ENCODE data around the gene PTPN4.

PTPN4 gene

GRCh38 chr2:119788752-119789151 is 29.0 kb downstream of the PTPN4 start:
- DNase-seq (ENCODE audit: low read depth): no peak
- H3K4me3 ChIP-seq (ENCODE audit: low read depth, low read length): no peak overlapping the region
- no peak for TF ChIP-seq CTCF (conservative IDR thresholded peaks at IDR 0.05; ENCODE audit: low read depth, low read length)

GRCh38 chr2:119790466-119790865 is 30.7 kb downstream of the PTPN4 start:
- no peak for DNase-seq (ENCODE audit: low read depth)
- TF ChIP-seq CTCF (conservative IDR thresholded peaks at IDR 0.05; ENCODE audit: low read depth, low read length): no peak

DNA sequence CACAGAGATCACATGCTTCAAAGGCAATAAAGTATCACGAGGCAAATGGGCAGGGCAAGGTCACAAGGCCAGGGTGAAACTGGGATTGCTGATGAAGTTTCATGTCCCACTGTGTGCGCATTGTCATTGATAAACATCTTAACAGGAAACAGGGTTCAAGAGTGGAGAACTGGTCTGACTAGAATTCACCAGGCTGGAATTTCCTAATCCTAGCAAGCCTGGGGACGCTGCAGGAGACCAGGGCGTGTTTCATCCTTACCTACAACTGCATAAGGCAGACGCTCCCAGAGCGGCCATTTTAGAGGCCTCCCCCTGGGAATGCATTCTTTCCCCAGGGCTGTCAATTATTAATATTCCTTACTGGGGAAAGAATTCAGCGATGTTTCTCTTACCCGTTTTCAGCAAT is 33.2 kb downstream of the PTPN4 start:
- DNase-seq (ENCODE audit: low read depth): no peak
- no peak overlapping the region for H3K4me3 ChIP-seq (ENCODE audit: low read depth, low read length)
- no peak for TF ChIP-seq CTCF (conservative IDR thresholded peaks at IDR 0.05; ENCODE audit: low read depth, low read length)

More at GRCh38 chr2:119790466-119790865, 30.7 kb downstream of the PTPN4 start:
- no peak overlapping the region for H3K4me3 ChIP-seq (ENCODE audit: low read depth, low read length)

DNA sequence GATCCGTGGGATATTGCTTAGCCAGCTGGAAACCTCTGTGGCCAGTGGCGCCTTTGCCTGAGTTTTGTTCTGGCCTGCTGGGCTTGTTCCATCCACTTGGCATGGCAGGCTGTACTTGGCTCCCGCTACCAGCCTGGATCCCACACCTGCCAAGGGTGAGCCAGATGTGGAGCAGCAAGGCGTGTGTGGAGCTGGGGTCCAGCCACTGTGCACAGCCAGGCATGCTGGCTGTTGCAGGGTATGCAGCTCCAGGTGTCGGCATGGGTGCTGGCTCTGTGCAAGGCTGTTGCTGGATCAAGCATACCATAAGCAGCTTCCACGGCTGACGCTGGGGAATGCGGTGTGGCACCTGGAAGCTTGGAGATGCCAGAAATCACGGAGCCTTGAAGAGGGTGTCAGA is 34.5 kb downstream of the PTPN4 start:
- H3K4me3 ChIP-seq (ENCODE audit: low read depth, low read length): no peak overlapping the region
- DNase-seq (ENCODE audit: low read depth): no peak
- TF ChIP-seq CTCF (conservative IDR thresholded peaks at IDR 0.05; ENCODE audit: low read depth, low read length): no peak

DNA sequence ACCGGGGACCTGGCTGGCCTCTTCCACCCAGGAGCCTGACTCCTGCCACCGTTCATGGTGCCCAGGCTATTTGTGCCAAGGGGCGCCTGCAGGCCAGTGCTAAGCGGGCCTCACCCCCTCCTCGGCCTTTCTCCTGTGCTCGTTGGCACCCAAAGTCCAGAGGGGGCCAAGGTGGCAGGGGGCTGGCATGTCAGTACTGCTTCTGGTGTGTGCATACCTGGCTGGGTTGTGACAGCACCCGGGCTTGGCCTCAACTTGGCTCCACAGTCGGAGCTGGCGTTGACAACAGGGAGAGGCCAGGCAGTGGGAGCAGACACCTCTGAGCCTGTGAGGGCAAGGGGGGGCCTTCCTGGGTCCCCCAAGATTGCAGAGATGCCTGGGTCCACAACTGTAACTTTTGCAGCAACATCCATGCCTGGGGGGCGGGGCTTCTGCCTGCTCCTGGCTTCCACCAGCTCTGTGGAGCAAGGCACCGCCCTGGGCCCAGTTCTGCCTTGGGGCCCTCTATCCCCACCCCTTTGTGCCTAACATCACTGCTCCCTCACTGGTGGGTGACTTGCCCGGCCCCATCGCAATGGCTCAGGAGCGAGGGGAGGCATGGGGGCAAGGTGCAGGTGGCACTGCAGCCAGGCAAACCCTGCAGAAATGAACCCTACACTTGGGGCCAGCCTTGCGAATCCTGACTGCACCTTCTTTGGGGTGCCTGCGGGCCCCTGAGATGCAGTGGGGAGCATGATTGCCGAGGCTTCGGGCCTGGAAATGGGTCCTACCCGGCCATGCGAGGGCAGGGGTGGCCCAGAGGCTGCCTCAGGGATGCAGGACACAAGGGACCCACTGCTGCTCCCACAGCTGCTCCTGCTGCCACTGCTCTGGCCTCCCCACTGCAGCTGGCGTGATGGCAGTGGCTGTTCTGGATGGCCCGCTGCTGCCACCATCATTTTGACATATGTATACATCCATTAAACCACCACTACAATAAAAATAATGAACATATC is 35.9 kb downstream of the PTPN4 start:
- H3K4me3 ChIP-seq (ENCODE audit: low read depth, low read length): no peak overlapping the region
- DNase-seq (ENCODE audit: low read depth): no peak
- TF ChIP-seq CTCF (conservative IDR thresholded peaks at IDR 0.05; ENCODE audit: low read depth, low read length): no peak

DNA sequence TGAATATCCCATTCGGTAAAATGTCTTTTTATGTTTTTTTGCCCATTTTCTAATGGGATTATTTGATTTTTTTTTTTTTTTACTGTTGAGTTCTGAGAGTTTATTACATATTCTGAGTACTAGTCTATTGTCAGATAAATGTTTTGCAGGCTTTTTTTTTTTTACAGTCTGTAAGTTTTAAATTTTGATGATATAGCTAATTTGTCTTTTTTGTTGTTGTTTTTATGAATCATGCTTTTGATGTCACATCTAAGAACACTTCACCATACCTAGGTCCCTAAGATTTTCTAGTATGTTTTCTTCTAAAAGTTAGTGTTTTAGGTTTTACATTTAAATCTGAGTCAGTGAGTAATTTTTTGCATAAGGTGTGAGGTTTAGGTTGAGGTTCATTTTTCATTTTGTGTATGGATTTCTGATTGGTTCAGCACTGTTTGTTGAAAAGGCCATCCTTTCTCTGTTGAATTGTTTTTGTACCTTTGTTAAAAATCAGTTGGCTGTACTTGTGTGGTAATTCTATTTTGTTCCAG is 40.7 kb downstream of the PTPN4 start:
- TF ChIP-seq CTCF (conservative IDR thresholded peaks at IDR 0.05; ENCODE audit: low read depth, low read length): no peak
- H3K4me3 ChIP-seq (ENCODE audit: low read depth, low read length): no peak overlapping the region

More for the DNA sequence above, 40.7 kb downstream of the PTPN4 start:
- DNase-seq (ENCODE audit: low read depth): no peak

All from choroid plexus epithelial cell (primary cell).